Neural cell (in vitro differentiated cells): ENCODE measurements around the gene APMAP.
"Not testable (repeated sequence)": the region's sequence is repeated elsewhere in the genome, so short reads cannot be mapped to it uniquely, and the experiment has no call there.

Experiments used
- CTCF ChIP-seq: fragments of 450-650 bp; IDR thresholded peaks from 2 replicates; pipeline ENCODE4 v1.5.1; 2014; ENCODE audit warnings: antibody characterized with exemption, mild to moderate bottlenecking, moderate library complexity; ENCODE audit not compliant: poor library complexity, severe bottlenecking
- MXI1 ChIP-seq: fragments of 450-650 bp; conservative IDR thresholded peaks from 2 replicates; pipeline ENCODE4 v1.6.1; 2014; ENCODE audit warnings: antibody characterized with exemption, mild to moderate bottlenecking; ENCODE audit not compliant: poor library complexity, severe bottlenecking
- POLR2AphosphoS5 ChIP-seq: IDR thresholded peaks from 2 replicates; pipeline ENCODE4 v1.6.1; 2012
- RAD21 ChIP-seq: fragments of 450-650 bp; conservative IDR thresholded peaks from 2 replicates; pipeline ENCODE4 v1.6.1; 2014; ENCODE audit warnings: antibody characterized with exemption, mild to moderate bottlenecking, moderate library complexity
- REST ChIP-seq: IDR thresholded peaks from 2 replicates; pipeline ENCODE4 v1.6.1; 2012; ENCODE audit warnings: borderline replicate concordance
- TAF1 ChIP-seq: IDR thresholded peaks from 2 replicates; pipeline ENCODE4 v1.6.1; 2012; ENCODE audit warnings: low read depth

GRCh38 chr20:24920706-24921105, 71.8 kb downstream of the APMAP start:
- TF ChIP-seq RAD21, CTCF, MXI1, TAF1, REST, POLR2AphosphoS5: not testable (repeated sequence)
